ENCODE measurements around the gene CRIP1. TPM values are rescaled to one million over a fixed set of nuclear protein-coding genes. Genes with fewer than 3 reads are reported as not detected.

CRIP1 gene
- total RNA-seq, 3 donors from 2014 or later: 24.1 to 32.8 (median 32.8) TPM

DNA sequence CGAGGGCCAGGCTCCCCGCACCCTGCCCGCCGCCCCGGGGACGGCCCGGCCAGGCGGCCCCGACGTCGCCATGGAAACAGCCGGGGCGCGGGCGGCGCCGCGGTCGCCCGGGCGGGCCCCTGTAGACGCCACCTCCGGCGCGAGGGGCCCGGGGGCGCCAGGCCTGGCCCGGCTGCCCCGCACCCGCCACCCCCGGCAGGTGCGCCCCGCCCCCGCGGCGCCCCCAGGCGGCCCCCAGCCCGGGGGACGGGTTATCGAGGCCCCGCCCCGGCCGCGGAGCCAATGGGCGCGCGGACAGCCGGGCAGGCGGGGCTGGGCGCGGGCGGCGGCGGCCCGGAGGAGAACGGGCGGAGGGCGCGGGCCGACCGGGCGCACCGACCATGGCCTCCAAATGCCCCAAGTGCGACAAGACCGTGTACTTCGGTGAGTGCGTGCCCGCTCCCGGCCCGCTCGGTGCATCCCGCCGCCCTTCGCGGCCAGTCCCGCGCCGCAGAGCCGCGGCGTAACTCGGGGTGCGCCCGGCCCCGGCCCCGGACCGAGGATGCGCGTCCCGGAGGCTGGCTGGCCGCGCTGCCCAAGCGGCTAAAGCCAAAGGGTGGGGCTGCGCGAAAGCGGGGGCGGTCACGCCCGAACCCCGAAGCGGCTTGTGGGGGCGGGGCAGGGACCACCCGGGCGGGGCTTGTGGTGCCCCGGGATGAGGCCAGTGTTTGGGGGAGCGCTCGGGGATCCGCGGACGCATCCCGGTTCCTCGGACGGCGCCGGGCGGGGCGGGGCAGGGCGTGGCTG, 12.0 kb upstream of the CRIP1 start, which contains the start of gene CRIP2:
Gene CRIP2, plus strand, starts transcription at position 339 of the 786 bp plus-strand sequence. Its CDS starts 42 bp downstream, at position 381.
- TF ChIP-seq POLR2A (IDR thresholded peaks at IDR 0.05): no peak
- TF ChIP-seq, protein P1, sequence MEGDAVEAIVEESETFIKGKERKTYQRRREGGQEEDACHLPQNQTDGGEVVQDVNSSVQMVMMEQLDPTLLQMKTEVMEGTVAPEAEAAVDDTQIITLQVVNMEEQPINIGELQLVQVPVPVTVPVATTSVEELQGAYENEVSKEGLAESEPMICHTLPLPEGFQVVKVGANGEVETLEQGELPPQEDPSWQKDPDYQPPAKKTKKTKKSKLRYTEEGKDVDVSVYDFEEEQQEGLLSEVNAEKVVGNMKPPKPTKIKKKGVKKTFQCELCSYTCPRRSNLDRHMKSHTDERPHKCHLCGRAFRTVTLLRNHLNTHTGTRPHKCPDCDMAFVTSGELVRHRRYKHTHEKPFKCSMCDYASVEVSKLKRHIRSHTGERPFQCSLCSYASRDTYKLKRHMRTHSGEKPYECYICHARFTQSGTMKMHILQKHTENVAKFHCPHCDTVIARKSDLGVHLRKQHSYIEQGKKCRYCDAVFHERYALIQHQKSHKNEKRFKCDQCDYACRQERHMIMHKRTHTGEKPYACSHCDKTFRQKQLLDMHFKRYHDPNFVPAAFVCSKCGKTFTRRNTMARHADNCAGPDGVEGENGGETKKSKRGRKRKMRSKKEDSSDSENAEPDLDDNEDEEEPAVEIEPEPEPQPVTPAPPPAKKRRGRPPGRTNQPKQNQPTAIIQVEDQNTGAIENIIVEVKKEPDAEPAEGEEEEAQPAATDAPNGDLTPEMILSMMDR (IDR thresholded peaks at IDR 0.05): no peak
- no peak for TF ChIP-seq POLR2AphosphoS5 (IDR thresholded peaks at IDR 0.05)
- peak within 1 kb of the TSS; percentile 65 to 97 (median 79) for H3K4me3 ChIP-seq
- H3K27me3 ChIP-seq: no peaks in the 10 kb centered on the region
- peaks cover 29 to 36% of the 10 kb centered on the region in 2 donors for H3K4me1 ChIP-seq
- peak within 1 kb of the TSS; percentile 96 to 99 for H3K27ac ChIP-seq
- H3K9me3 ChIP-seq: no peaks in the 10 kb centered on the region
- H3K36me3 ChIP-seq: no peaks in the 10 kb centered on the region
- no peak for DNase-seq (ENCODE audit: low spot score in 2 of 2)
- intact Hi-C loops (cut with DNase I; ENCODE audit: low total_unique reads): no loop called here

DNA sequence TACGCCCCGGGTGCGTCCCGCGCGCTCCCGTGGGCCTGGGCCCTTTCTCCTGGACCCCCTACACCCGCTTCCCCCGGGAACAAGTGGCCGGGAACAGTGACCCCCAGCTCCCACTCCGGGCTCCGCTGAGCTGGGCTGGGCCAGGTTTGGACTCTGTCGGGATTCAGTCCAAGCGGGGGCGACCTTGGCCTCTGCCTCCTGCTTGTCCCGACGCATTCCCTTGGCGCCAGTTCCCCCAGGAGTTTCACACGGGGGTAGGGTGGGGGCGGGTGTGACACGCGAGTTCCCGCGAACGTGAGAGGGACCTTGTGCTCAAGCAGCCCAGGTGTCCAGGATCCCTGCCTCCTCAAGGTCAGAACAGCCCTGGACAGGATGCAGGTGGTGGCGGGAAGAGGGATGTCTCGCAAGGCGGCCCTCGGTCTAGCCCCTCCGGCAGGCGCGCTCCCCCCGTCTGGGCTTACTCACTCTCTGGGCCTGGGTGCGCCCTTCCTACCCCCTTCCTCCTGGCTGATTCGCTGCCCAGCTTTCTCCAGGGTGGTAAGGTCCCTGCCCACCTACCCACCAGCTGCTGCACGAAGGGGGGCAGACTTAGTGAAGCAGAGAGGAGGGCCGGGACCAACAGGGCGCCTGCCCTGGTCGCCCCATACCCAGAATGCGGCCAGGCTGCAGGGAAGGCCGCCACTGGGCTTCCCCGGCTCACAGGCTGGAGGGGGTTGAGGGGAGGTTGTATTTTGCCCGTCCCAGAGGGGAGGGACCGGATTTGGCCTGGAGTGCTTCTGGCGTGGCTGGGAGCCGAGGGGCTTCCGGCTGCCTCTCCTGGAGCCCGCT, 11.2 kb upstream of the CRIP1 start:
- Histone ChIP-seq H3K4me3 (peak overlapping the region; percentile 65 to 97 (median 79)), H3K27me3 (no peaks in the 10 kb centered on the region), H3K4me1 (peaks cover 30 to 32% of the 10 kb centered on the region in 2 donors), H3K27ac (peak overlapping the region; percentile 96 to 99), H3K9me3 (no peaks in the 10 kb centered on the region), H3K36me3 (no peaks in the 10 kb centered on the region)
- DNase-seq (ENCODE audit: low spot score in 2 of 2): peak in 1 of 2 donors; percentile 63
- intact Hi-C loops (cut with DNase I; ENCODE audit: low total_unique reads): no loop called here
- TF ChIP-seq POLR2A (IDR thresholded peaks at IDR 0.05): no peak
- TF ChIP-seq, protein P1 (IDR thresholded peaks at IDR 0.05): no peak
- TF ChIP-seq POLR2AphosphoS5 (IDR thresholded peaks at IDR 0.05): peak in 2 of 3 donors; percentile 6 to 33

DNA sequence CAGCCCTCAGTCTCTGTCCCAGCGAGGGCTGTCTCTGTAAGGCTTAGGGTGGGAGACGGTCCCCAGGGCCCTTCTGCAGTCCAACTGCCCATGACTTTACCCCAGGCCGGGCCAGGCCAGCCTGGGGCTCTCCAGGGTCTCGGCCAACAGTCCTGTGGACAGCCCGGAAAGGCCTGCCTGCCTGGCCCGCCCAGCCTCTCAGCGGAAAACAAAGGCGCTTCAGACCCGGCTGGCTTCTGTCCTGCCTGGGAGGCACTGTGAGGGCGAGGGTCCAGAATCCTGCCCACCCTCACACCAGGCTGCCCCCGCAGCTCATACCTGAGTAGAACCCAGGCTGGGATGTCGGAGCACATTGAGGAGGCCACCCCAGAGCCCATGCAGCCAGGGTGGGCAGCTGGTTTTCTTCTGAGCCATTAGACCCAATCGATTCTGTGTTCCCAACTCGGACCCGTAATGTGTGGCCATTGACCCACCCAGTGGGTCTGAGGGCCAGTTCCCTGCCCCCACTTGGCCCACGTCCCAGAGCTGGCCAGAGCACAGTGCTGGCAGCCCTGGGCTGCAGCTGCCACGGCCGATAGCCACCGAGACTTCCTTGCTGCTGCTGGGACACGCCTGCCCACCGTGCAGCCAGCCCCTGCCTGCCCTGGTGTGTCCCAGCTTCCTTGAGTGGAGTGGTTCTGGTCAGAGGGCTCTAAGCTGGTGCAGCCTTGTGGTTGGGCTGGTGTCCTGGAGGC, 10.4 kb upstream of the CRIP1 start:
- TF ChIP-seq POLR2A (IDR thresholded peaks at IDR 0.05) (no peak), POLR2AphosphoS5 (IDR thresholded peaks at IDR 0.05) (peak in 2 of 3 donors; percentile 35 to 44)
- Histone ChIP-seq H3K4me3 (peak overlapping the region; percentile 65 to 97 (median 79)), H3K27me3 (no peaks in the 10 kb centered on the region), H3K4me1 (peaks cover 32 to 36% of the 10 kb centered on the region in 2 donors), H3K27ac (peak overlapping the region; percentile 96 to 99), H3K36me3 (no peaks in the 10 kb centered on the region), H3K9me3 (no peaks in the 10 kb centered on the region)
- intact Hi-C loops (cut with DNase I; ENCODE audit: low total_unique reads): no loop called here
- DNase-seq (ENCODE audit: low spot score in 2 of 2): no peak

DNA sequence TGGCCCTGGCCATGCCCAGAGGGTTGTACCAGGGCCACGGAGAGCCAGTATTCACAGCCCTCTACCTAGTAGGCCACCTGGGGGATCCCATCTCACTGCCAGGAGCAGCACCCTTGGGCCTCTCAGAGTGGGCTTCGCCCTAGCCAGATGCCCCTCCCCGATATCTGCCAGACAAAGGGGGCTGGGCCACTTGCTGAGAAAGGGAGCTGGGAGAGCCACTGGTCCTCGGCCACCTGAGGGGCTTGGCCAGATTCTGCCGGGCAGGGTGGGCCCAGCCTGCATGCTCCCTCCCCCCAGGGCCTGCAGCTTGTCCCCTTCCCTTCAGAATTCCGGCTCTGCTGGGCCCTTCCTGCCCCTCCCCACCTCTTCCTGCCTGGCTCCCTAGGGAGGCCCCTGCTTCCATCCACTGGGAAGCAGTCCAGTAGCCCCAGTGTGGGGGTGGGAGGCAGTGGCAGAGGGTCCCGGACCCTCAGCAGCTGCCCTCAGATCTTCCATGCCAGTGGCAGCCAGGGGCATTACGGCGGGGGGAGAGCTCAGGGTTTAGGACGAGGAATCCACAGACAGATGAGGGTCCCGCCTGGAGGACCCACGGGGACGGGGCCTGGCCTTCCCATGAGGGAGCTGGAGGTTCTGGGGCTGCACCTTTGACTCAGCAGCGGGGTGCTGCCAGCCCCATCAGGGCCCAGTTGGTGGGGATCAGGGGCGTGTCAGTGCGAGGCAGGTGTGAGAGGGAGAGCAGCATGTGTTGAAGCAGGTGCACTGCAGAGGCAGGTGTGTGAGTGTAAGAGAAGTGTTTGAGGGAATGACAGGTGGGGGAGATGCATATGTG, 9.6 kb upstream of the CRIP1 start:
- H3K27ac ChIP-seq: peak overlapping the region; percentile 96 to 99
- H3K4me3 ChIP-seq: peak overlapping the region; percentile 65 to 97 (median 79)
- H3K27me3 ChIP-seq: no peaks in the 10 kb centered on the region
- no peaks in the 10 kb centered on the region for H3K36me3 ChIP-seq
- peaks cover 31 to 41% of the 10 kb centered on the region in 2 donors for H3K4me1 ChIP-seq
- DNase-seq (ENCODE audit: low spot score in 2 of 2): no peak
- intact Hi-C loops (cut with DNase I; ENCODE audit: low total_unique reads): no loop called here
- peak in 1 of 3 donors; percentile 16 for TF ChIP-seq POLR2AphosphoS5 (IDR thresholded peaks at IDR 0.05)
- TF ChIP-seq POLR2A (IDR thresholded peaks at IDR 0.05): no peak
- no peaks in the 10 kb centered on the region for H3K9me3 ChIP-seq

DNA sequence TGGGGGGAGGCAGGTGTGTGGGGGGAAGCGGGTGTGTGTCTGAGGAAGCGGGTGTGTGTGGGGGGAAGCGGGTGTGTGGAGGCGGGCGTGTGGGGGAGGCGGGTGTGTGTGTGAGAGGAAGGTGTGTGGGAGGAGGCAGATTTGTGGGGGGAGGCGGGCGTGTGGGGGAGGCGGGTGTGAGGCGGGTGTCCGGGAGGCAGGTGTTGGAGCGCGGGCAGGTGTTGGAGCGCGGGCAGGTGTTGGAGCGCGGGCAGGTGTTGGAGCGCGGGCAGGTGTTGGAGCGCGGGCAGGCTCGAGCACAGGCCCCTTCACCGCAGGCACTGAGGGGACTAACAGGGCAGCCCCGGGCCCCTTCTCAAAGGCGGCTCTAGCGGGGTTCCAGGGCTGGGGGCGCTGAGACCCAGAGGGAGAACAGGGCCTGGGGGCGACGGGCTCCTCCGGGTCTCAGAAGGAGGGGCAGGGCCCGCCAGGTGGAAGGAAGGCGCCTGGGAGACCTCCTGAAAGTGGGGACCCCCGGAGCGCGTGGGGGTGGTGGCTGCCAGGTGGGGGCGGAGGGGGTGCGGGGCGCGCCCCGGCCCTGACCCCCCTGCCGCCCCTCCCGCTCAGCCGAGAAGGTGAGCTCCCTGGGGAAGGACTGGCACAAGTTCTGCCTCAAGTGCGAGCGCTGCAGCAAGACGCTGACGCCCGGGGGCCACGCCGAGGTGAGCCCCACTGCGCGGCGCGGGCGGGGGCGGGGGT, 8.9 kb upstream of the CRIP1 start:
- Histone ChIP-seq H3K4me1 (peaks cover 36 to 41% of the 10 kb centered on the region in 2 donors), H3K27me3 (no peaks in the 10 kb centered on the region), H3K27ac (peak overlapping the region; percentile 36 to 99), H3K36me3 (no peaks in the 10 kb centered on the region), H3K4me3 (peak overlapping the region in 1 of 3 donors; percentile 97), H3K9me3 (no peaks in the 10 kb centered on the region)
- intact Hi-C loops (cut with DNase I; ENCODE audit: low total_unique reads): no loop called here
- no peak for DNase-seq (ENCODE audit: low spot score in 2 of 2)
- TF ChIP-seq POLR2A (IDR thresholded peaks at IDR 0.05): no peak
- TF ChIP-seq POLR2AphosphoS5 (IDR thresholded peaks at IDR 0.05): no peak
- TF ChIP-seq, protein P1 (IDR thresholded peaks at IDR 0.05): no peak

Measured in breast epithelium (tissue), 4 donors.